K562 (cell line): ENCODE results near the gene DNAJB13. TPM values are rescaled to one million over a fixed set of nuclear protein-coding genes. Genes with fewer than 3 reads are reported as not detected.

ENCODE experiments used
- ARID1B ChIP-seq: fragments of 450-650 bp; IDR thresholded peaks from 2 replicates; pipeline ENCODE4 v1.6.1; 2016; ENCODE audit warnings: antibody characterized with exemption, mild to moderate bottlenecking, inconsistent platforms
- ATF3 ChIP-seq, 2 experiments: fragments of 450-650 bp in 1 of 2; sonication (generic) in 1 of 2; formaldehyde crosslinking in 1 of 2; IDR thresholded peaks in 1 of 2; conservative IDR thresholded peaks in 1 of 2; 2 replicates each; pipeline versions ENCODE4 v1.6.1 to v1.8.1; 2016 to 2023; ENCODE audit warnings: mild to moderate bottlenecking in 2 of 2, moderate library complexity in 2 of 2, inconsistent platforms in 1 of 2, missing genetic modification reagents in 1 of 2
- BACH1 ChIP-seq: fragments of 200-800 bp; sonication (Bioruptor generic); IDR thresholded peaks from 2 replicates; pipeline ENCODE4 v1.6.1; 2016; ENCODE audit warnings: missing genetic modification characterization, missing compliant biosample characterization
- BHLHE40 ChIP-seq: IDR thresholded peaks from 2 replicates; pipeline ENCODE4 v1.6.1; 2011; ENCODE audit warnings: low read length, improper control_type of control experiment
- GABPB2 ChIP-seq: fragments of 250-450 bp; sonication (Bioruptor Pico); conservative IDR thresholded peaks from 2 replicates; pipeline ENCODE4 v1.5.1; 2021; ENCODE audit warnings: mild to moderate bottlenecking
- HES1 ChIP-seq: fragments of 450-650 bp; IDR thresholded peaks from 2 replicates; pipeline ENCODE4 v1.6.1; 2016; ENCODE audit warnings: low read depth, mild to moderate bottlenecking, moderate library complexity
- HLTF ChIP-seq: fragments of 450-650 bp; IDR thresholded peaks from 2 replicates; pipeline ENCODE4 v1.6.1; 2016
- HOXB6 ChIP-seq: fragments of 250-450 bp; sonication (Bioruptor Pico); IDR thresholded peaks from 2 replicates; pipeline ENCODE4 v1.5.1; 2022; ENCODE audit warnings: mild to moderate bottlenecking, borderline replicate concordance
- LCOR ChIP-seq: sonication (generic); formaldehyde crosslinking; IDR thresholded peaks from 2 replicates; pipeline ENCODE4 v1.8.0; 2022; ENCODE audit warnings: mild to moderate bottlenecking, missing genetic modification reagents
- MNT ChIP-seq, 2 experiments: fragments of 450-650 bp; conservative IDR thresholded peaks; 2 replicates each; pipeline ENCODE4 v1.6.1; 2017; ENCODE audit warnings: mild to moderate bottlenecking in 2 of 2, moderate library complexity in 2 of 2
- MYC ChIP-seq, 2 experiments: fragments of 250-450 bp in 1 of 2; sonication (Bioruptor Pico) in 1 of 2; IDR thresholded peaks; 2 replicates each; pipeline versions ENCODE4 v1.5.1 to v1.6.1; 2012 to 2021; ENCODE audit warnings: low read depth in 2 of 2, borderline replicate concordance in 1 of 2, improper control_type of control experiment in 1 of 2, low read length in 1 of 2, mild to moderate bottlenecking in 1 of 2, moderate library complexity in 1 of 2
- RAD21 ChIP-seq, 2 experiments: fragments of 250-450 bp in 1 of 2; fragments of 450-650 bp in 1 of 2; sonication (Bioruptor Pico) in 1 of 2; formaldehyde crosslinking in 1 of 2; IDR thresholded peaks in 1 of 2; conservative IDR thresholded peaks in 1 of 2; 2 replicates each; pipeline versions ENCODE4 v1.4.0 to v1.8.0; 2020 to 2022; ENCODE audit warnings: mild to moderate bottlenecking in 2 of 2, moderate library complexity in 1 of 2
- SMARCA5 ChIP-seq: fragments of 450-650 bp; IDR thresholded peaks from 2 replicates; pipeline ENCODE4 v1.6.1; 2016
- SNAPC5 ChIP-seq: fragments of 250-450 bp; sonication (Bioruptor Pico); IDR thresholded peaks from 2 replicates; pipeline ENCODE4 v1.8.0; 2021; ENCODE audit warnings: moderate library complexity, mild to moderate bottlenecking, inconsistent platforms
- ZBTB1 ChIP-seq: sonication (generic); formaldehyde crosslinking; IDR thresholded peaks from 2 replicates; pipeline ENCODE4 v1.8.1; 2023; ENCODE audit warnings: missing genetic modification reagents, low read depth, mild to moderate bottlenecking, borderline replicate concordance
- ZBTB17 ChIP-seq: fragments of 450-650 bp; formaldehyde crosslinking; IDR thresholded peaks from 2 replicates; pipeline ENCODE4 v1.4.0; 2020; ENCODE audit warnings: mild to moderate bottlenecking
- ZNF165 ChIP-seq: fragments of 250-450 bp; sonication (Bioruptor Pico); IDR thresholded peaks from 2 replicates; pipeline ENCODE4 v1.4.0; 2020; ENCODE audit warnings: borderline replicate concordance
- ZNF212 ChIP-seq: fragments of 450-650 bp; formaldehyde crosslinking; IDR thresholded peaks from 2 replicates; pipeline ENCODE4 v1.4.0; 2020; ENCODE audit warnings: mild to moderate bottlenecking
- polyA plus RNA-seq, 8 experiments: library from polyadenylated mRNA; depleted of rRNA in 4 of 8; stranded (reverse) in 5 of 8; unstranded in 3 of 8; fragments of >200 nt; fragmentation: Nextera tagmentation in 2 of 8; fragmentation: Illumina TruSeq in 1 of 8; extraction: Ambion mirVana in 2 of 8; extraction: Trizol in 1 of 8; gene quantifications; 2 replicates each; pipeline versions ENCODE4 v1.2.1 to v1.2.3, GENCODE V29; 2011 to 2014; ENCODE audit warnings: inconsistent platforms in 1 of 8, missing spikeins in 1 of 8
- total RNA-seq, 7 experiments: library from RNA; depleted of rRNA in 6 of 7; stranded (reverse); fragments of >200 nt in 6 of 7; fragmentation: Illumina TruSeq in 2 of 7; extraction: Trizol in 2 of 7; gene quantifications; 2 replicates each; pipeline versions ENCODE4 v1.2.1 to v1.2.3, GENCODE V29; 2011 to 2021; ENCODE audit warnings: low replicate concordance in 1 of 7

The DNAJB13 gene
- total and polyA plus RNA-seq, 9 of the 15 experiments (the other 6 are each of a cell fraction or from before 2014, with no cell fraction given): 0.14 TPM; not detected in 8

- no peak for TF ChIP-seq MYC (IDR thresholded peaks at IDR 0.05; ENCODE audit: low read depth, low read length)
- TF ChIP-seq MYC (CRISPR knock-in tag; IDR thresholded peaks at IDR 0.05; ENCODE audit: borderline replicate concordance, low read depth): no peak
- TF ChIP-seq MNT (conservative IDR thresholded peaks at IDR 0.05): peak in 1 of 2 experiments; percentile 73; a peak in 2 of 4 replicates
- TF ChIP-seq ARID1B: peak; percentile 98
- TF ChIP-seq RAD21 (CRISPR knock-in tag; conservative IDR thresholded peaks at IDR 0.05 in 1 of 2, IDR thresholded peaks at IDR 0.05 in 1 of 2): no peak; a peak in 1 of 4 replicates
- 0 out of 2 replicates have a peak, but pooled peaks have one; percentile 30 for TF ChIP-seq ATF3 (IDR thresholded peaks at IDR 0.05)
- TF ChIP-seq ATF3 (CRISPR knock-in tag; conservative IDR thresholded peaks at IDR 0.05): no peak
- TF ChIP-seq HES1: 0 out of 2 replicates have a peak, but pooled peaks have one; percentile 42
- TF ChIP-seq SMARCA5: no peak
- no peak for TF ChIP-seq ZBTB1
- no peak for TF ChIP-seq LCOR (CRISPR knock-in tag)
- TF ChIP-seq BHLHE40: peak; percentile 90
- TF ChIP-seq ZBTB17 (CRISPR knock-in tag): no peak
- TF ChIP-seq ZNF212 (CRISPR knock-in tag): no peak
- no peak for TF ChIP-seq ZNF165 (CRISPR knock-in tag)
- TF ChIP-seq BACH1 (tag): no peak
- TF ChIP-seq HOXB6: no peak
- no peak for TF ChIP-seq GABPB2 (CRISPR knock-in tag)
- TF ChIP-seq SNAPC5 (CRISPR knock-in tag): no peak
- no peak; the same call in 1 of the 2 replicates for TF ChIP-seq HLTF
These were observed 65.3 kb downstream of the DNAJB13 start (continued) for GRCh38 chr11:74015919-74016684.
